Stimulated activated CD4-positive, alpha-beta T cell treated with anti-CD3 and anti-CD28 coated beads, Interleukin-4, amount 100 ng/mL, for 24 hours (primary cell): ENCODE data around the gene MED22.
"Not testable (repeated sequence)": the region's sequence is repeated elsewhere in the genome, so short reads cannot be mapped to it uniquely, and the experiment has no call there.

Experiments used
- DNase-seq: peaks from one replicate; pipeline ENCODE4 v3.0.0-alpha.2; 2020

Gene MED22

GRCh38 chr9:133354766-133355165 lies 6.8 kb upstream of the MED22 start:
- DNase-seq: no peak

- no peak for DNase-seq
Observed at GRCh38 chr9:133353548-133353947, 5.6 kb upstream of the MED22 start.

GRCh38 chr9:133352635-133353340 lies 4.9 kb upstream of the MED22 start:
- no peak for DNase-seq

- peak; percentile 61 for DNase-seq
Observed at GRCh38 chr9:133351908-133352634, 4.1 kb upstream of the MED22 start.

- DNase-seq: no peak
Observed at GRCh38 chr9:133351526-133351907, 3.6 kb upstream of the MED22 start.

GRCh38 chr9:133349965-133350616 lies 2.2 kb upstream of the MED22 start:
- no peak for DNase-seq

GRCh38 chr9:133348718-133349573 lies 1.0 kb upstream of the MED22 start:
- no peak for DNase-seq

- peak; percentile 47 for DNase-seq
Observed at GRCh38 chr9:133347515-133347984, 381 bp downstream of the MED22 start.

GRCh38 chr9:133346021-133346785 lies 1.7 kb downstream of the MED22 start:
- DNase-seq: no peak

GRCh38 chr9:133345596-133345995 lies 2.3 kb downstream of the MED22 start:
- no peak for DNase-seq

- DNase-seq: no peak
Observed at GRCh38 chr9:133344979-133345378, 3.0 kb downstream of the MED22 start.

- DNase-seq: no peak
Observed at GRCh38 chr9:133344071-133344470, 3.9 kb downstream of the MED22 start.

- DNase-seq: no peak
Observed at GRCh38 chr9:133342570-133342969, 5.4 kb downstream of the MED22 start.

GRCh38 chr9:133342069-133342406 lies 5.9 kb downstream of the MED22 start:
- DNase-seq: no peak

- DNase-seq: no peak
Observed at GRCh38 chr9:133341369-133342068, 6.4 kb downstream of the MED22 start.

- DNase-seq: no peak
Observed at GRCh38 chr9:133340916-133341315, 7.0 kb downstream of the MED22 start.

GRCh38 chr9:133340256-133340655 lies 7.7 kb downstream of the MED22 start:
- DNase-seq: no peak

- DNase-seq: no peak
Observed at GRCh38 chr9:133339641-133340040, 8.3 kb downstream of the MED22 start.

- peak; percentile 95 for DNase-seq
Observed at GRCh38 chr9:133335924-133336811, 11.8 kb downstream of the MED22 start, which contains the start of gene SURF6. Gene SURF6, minus strand, starts transcription at chr9:133336188. Its CDS starts 56 bp downstream, at chr9:133336132.

- not testable (repeated sequence) for DNase-seq
Observed at GRCh38 chr9:133334888-133335287, 13.0 kb downstream of the MED22 start.
